ENCODE results near the gene TMPRSS3.

- TF ChIP-seq YY1 (IDR thresholded peaks at IDR 0.05; ENCODE audit: insufficient read depth, insufficient read length) (no peak), ZNF274 (IDR thresholded peaks at IDR 0.05; ENCODE audit: low read depth, low read length) (no peak), SUZ12 (IDR thresholded peaks at IDR 0.05; ENCODE audit: extremely low read depth, insufficient read depth, insufficient read length) (no peak)
Observed at GRCh38 chr21:42386034-42386591, 9.7 kb downstream of the TMPRSS3 start.

Measured in NT2/D1 (cell line).